ENCODE results near the gene LZTFL1.

The LZTFL1 gene

DNA sequence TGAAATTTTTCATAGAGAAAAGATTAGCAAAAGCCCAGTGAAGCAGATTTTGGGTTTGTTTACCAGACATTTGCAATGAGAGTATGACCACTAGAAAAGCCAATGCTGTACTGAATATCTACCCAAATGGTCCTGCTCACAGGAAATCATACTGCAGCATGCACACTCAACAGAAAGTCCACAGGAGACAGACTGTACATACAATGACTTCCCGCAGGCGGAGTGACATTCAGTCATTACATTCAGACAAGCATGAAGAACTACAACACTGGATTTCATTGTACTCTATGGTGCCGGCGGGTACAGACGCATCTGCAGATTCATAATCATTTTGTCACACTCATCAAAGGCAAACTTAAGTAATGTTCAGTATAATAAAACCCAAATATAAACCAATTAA lies 11.8 kb downstream of the LZTFL1 start:
- TF ChIP-seq ZFP30 (CRISPR knock-in tag; IDR thresholded peaks at IDR 0.05) (no peak), SNAI2 (CRISPR knock-in tag; IDR thresholded peaks at IDR 0.05) (no peak), RARB (CRISPR knock-in tag; IDR thresholded peaks at IDR 0.05) (no peak), ZNF70 (CRISPR knock-in tag; IDR thresholded peaks at IDR 0.05) (no peak), TCF4 (CRISPR knock-in tag; IDR thresholded peaks at IDR 0.05; ENCODE audit: borderline replicate concordance) (no peak), PPARA (CRISPR knock-in tag; IDR thresholded peaks at IDR 0.05; ENCODE audit: borderline replicate concordance) (no peak), ZNF8 (CRISPR knock-in tag; IDR thresholded peaks at IDR 0.05) (no peak), ESRRG (CRISPR knock-in tag; IDR thresholded peaks at IDR 0.05) (no peak), ZC3H10 (CRISPR knock-in tag; IDR thresholded peaks at IDR 0.05) (no peak), ZNF565 (CRISPR knock-in tag; conservative IDR thresholded peaks at IDR 0.05; ENCODE audit: low read depth) (no peak), CSDC2 (CRISPR knock-in tag; IDR thresholded peaks at IDR 0.05) (no peak), BACH2 (CRISPR knock-in tag; IDR thresholded peaks at IDR 0.05; ENCODE audit: borderline replicate concordance) (no peak), TOX (CRISPR knock-in tag; IDR thresholded peaks at IDR 0.05; ENCODE audit: borderline replicate concordance) (no peak), GLIS3 (CRISPR knock-in tag; IDR thresholded peaks at IDR 0.05) (no peak), ZFP3 (CRISPR knock-in tag; IDR thresholded peaks at IDR 0.05) (no peak), ISL1 (CRISPR knock-in tag; IDR thresholded peaks at IDR 0.05) (no peak)
- TF ChIP-seq, protein P1, sequence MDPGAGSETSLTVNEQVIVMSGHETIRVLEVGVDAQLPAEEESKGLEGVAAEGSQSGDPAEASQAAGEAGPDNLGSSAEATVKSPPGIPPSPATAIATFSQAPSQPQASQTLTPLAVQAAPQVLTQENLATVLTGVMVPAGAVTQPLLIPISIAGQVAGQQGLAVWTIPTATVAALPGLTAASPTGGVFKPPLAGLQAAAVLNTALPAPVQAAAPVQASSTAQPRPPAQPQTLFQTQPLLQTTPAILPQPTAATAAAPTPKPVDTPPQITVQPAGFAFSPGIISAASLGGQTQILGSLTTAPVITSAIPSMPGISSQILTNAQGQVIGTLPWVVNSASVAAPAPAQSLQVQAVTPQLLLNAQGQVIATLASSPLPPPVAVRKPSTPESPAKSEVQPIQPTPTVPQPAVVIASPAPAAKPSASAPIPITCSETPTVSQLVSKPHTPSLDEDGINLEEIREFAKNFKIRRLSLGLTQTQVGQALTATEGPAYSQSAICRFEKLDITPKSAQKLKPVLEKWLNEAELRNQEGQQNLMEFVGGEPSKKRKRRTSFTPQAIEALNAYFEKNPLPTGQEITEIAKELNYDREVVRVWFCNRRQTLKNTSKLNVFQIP (CRISPR knock-in tag; IDR thresholded peaks at IDR 0.05; ENCODE audit: borderline replicate concordance, low read depth), result no peak
- TF ChIP-seq, protein P2, sequence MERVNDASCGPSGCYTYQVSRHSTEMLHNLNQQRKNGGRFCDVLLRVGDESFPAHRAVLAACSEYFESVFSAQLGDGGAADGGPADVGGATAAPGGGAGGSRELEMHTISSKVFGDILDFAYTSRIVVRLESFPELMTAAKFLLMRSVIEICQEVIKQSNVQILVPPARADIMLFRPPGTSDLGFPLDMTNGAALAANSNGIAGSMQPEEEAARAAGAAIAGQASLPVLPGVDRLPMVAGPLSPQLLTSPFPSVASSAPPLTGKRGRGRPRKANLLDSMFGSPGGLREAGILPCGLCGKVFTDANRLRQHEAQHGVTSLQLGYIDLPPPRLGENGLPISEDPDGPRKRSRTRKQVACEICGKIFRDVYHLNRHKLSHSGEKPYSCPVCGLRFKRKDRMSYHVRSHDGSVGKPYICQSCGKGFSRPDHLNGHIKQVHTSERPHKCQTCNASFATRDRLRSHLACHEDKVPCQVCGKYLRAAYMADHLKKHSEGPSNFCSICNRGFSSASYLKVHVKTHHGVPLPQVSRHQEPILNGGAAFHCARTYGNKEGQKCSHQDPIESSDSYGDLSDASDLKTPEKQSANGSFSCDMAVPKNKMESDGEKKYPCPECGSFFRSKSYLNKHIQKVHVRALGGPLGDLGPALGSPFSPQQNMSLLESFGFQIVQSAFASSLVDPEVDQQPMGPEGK (CRISPR knock-in tag; IDR thresholded peaks at IDR 0.05; ENCODE audit: borderline replicate concordance), result no peak
- TF ChIP-seq, protein P3, sequence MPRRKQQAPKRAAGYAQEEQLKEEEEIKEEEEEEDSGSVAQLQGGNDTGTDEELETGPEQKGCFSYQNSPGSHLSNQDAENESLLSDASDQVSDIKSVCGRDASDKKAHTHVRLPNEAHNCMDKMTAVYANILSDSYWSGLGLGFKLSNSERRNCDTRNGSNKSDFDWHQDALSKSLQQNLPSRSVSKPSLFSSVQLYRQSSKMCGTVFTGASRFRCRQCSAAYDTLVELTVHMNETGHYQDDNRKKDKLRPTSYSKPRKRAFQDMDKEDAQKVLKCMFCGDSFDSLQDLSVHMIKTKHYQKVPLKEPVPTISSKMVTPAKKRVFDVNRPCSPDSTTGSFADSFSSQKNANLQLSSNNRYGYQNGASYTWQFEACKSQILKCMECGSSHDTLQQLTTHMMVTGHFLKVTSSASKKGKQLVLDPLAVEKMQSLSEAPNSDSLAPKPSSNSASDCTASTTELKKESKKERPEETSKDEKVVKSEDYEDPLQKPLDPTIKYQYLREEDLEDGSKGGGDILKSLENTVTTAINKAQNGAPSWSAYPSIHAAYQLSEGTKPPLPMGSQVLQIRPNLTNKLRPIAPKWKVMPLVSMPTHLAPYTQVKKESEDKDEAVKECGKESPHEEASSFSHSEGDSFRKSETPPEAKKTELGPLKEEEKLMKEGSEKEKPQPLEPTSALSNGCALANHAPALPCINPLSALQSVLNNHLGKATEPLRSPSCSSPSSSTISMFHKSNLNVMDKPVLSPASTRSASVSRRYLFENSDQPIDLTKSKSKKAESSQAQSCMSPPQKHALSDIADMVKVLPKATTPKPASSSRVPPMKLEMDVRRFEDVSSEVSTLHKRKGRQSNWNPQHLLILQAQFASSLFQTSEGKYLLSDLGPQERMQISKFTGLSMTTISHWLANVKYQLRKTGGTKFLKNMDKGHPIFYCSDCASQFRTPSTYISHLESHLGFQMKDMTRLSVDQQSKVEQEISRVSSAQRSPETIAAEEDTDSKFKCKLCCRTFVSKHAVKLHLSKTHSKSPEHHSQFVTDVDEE (CRISPR knock-in tag; IDR thresholded peaks at IDR 0.05), result no peak
- TF ChIP-seq, protein P4, sequence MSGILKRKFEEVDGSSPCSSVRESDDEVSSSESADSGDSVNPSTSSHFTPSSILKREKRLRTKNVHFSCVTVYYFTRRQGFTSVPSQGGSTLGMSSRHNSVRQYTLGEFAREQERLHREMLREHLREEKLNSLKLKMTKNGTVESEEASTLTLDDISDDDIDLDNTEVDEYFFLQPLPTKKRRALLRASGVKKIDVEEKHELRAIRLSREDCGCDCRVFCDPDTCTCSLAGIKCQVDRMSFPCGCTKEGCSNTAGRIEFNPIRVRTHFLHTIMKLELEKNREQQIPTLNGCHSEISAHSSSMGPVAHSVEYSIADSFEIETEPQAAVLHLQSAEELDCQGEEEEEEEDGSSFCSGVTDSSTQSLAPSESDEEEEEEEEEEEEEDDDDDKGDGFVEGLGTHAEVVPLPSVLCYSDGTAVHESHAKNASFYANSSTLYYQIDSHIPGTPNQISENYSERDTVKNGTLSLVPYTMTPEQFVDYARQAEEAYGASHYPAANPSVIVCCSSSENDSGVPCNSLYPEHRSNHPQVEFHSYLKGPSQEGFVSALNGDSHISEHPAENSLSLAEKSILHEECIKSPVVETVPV (CRISPR knock-in tag; IDR thresholded peaks at IDR 0.05), result no peak
- ATAC-seq, result no peak

DNA sequence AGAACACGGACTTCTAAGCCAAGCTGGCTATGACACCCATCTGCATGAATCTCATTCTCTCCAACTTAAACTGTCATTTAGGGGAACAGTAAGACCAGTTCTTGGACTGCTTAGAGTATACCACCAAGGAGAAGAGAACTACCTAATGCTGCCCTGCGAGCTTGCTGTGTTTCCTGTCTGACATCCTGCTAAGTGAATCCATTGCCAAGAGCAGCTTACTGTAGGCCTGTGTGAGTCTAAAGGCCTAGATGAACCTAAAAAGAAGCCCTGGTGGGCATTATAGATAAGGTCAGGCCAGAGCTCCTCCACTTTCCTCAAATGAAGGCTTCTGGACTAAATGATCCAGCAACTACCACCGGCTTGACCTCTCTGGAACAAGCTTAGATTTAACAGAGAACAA lies 15.0 kb downstream of the LZTFL1 start:
- ATAC-seq, result no peak
- TF ChIP-seq SNAI2 (CRISPR knock-in tag; IDR thresholded peaks at IDR 0.05) (no peak), TOX (CRISPR knock-in tag; IDR thresholded peaks at IDR 0.05; ENCODE audit: borderline replicate concordance) (no peak), ZNF8 (CRISPR knock-in tag; IDR thresholded peaks at IDR 0.05) (no peak), TCF4 (CRISPR knock-in tag; IDR thresholded peaks at IDR 0.05; ENCODE audit: borderline replicate concordance) (no peak), ARNTL (CRISPR knock-in tag; IDR thresholded peaks at IDR 0.05; ENCODE audit: borderline replicate concordance, low read depth) (no peak), ZC3H10 (CRISPR knock-in tag; IDR thresholded peaks at IDR 0.05) (no peak), CSDC2 (CRISPR knock-in tag; IDR thresholded peaks at IDR 0.05) (no peak), BACH2 (CRISPR knock-in tag; IDR thresholded peaks at IDR 0.05; ENCODE audit: borderline replicate concordance) (no peak)
- TF ChIP-seq, protein P2 (CRISPR knock-in tag; IDR thresholded peaks at IDR 0.05; ENCODE audit: borderline replicate concordance), result no peak
- TF ChIP-seq, protein P3 (CRISPR knock-in tag; IDR thresholded peaks at IDR 0.05), result no peak
- TF ChIP-seq, protein P5, sequence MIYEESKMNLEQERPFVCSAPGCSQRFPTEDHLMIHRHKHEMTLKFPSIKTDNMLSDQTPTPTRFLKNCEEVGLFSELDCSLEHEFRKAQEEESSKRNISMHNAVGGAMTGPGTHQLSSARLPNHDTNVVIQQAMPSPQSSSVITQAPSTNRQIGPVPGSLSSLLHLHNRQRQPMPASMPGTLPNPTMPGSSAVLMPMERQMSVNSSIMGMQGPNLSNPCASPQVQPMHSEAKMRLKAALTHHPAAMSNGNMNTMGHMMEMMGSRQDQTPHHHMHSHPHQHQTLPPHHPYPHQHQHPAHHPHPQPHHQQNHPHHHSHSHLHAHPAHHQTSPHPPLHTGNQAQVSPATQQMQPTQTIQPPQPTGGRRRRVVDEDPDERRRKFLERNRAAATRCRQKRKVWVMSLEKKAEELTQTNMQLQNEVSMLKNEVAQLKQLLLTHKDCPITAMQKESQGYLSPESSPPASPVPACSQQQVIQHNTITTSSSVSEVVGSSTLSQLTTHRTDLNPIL (CRISPR knock-in tag; IDR thresholded peaks at IDR 0.05; ENCODE audit: low read depth), result no peak
